ENCODE measurements around the gene ACBD5.

- TF ChIP-seq CTCF (IDR thresholded peaks at IDR 0.05) = no peak
- TF ChIP-seq POLR2A (IDR thresholded peaks at IDR 0.05) = no peak
Measured at GRCh38 chr10:27235706-27236105, 4.9 kb downstream of the ACBD5 start.
